K562 (cell line): ENCODE data around the gene MEGF9. TPM values are rescaled to one million over a fixed set of nuclear protein-coding genes. Genes with fewer than 3 reads are reported as not detected.

ENCODE experiments used
- ATAC-seq: fragments of 200-7000 bp; cut with Tn5 transposase; 3 replicates; pipeline ENCODE4 v1.9.1; 2020; ENCODE audit warnings: moderate library complexity
- BruUV-seq: library from RNA; stranded (reverse); fragments of 400-500 nt; replicated peaks from 2 replicates; lab custom pipeline; 2021; lab: Mats Ljungman, UMichigan
- CTCF ChIA-PET: fragments of 300-600 bp; formaldehyde crosslinking; extraction: SDS; loops from one replicate; lab custom pipeline; 2021; ENCODE audit warnings: low intra/inter-chr PET ratio; lab: Yijun Ruan, JAX
- POLR2A ChIA-PET: fragments of 300-600, 350-650 bp; sonication (Branson Sonifier 250); formaldehyde crosslinking; extraction: SDS; loops from one replicate; lab custom pipeline; 2021; ENCODE audit warnings: antibody characterized with exemption, inconsistent platforms; lab: Yijun Ruan, JAX
- DNase-seq, 4 experiments: peaks; one replicate each; pipeline versions ENCODE4 v3.0.0 to v3.0.0-alpha.2; 2011 to 2018; ENCODE audit warnings: low spot score in 3 of 4, mixed read lengths in 3 of 4; ENCODE audit errors: extremely low read depth in 1 of 4
- FAIRE-seq: peaks from 2 replicates; lab custom pipeline; 2011; peaks lifted over from hg19 to GRCh38; lab: Jason Lieb, UNC
- H2AFZ ChIP-seq: 2 replicates; pipeline ENCODE4 v1.6.0; 2011; ENCODE audit warnings: low read depth, low read length, control low read depth, inconsistent platforms
- H3K27ac ChIP-seq: fragments of 200-600 bp; 3 replicates; pipeline ENCODE4 v1.8.0; 2011; ENCODE audit warnings: low read depth, mild to moderate bottlenecking, control low read depth, inconsistent platforms, low read length, moderate library complexity, mixed read lengths; ENCODE audit errors: extremely low read depth
- H3K27me3 ChIP-seq, 2 experiments: fragments of 300-600 bp in 1 of 2; 2 replicates in 1 of 2; 3 replicates in 1 of 2; pipeline versions ENCODE4 v1.6.0 to v1.8.0; 2011; ENCODE audit warnings: inconsistent platforms in 2 of 2, low read length in 2 of 2, mild to moderate bottlenecking in 1 of 2, mixed read lengths in 1 of 2, moderate library complexity in 1 of 2; ENCODE audit not compliant: control insufficient read depth in 2 of 2, insufficient read depth in 2 of 2
- H3K36me3 ChIP-seq: fragments of 300-600 bp; 3 replicates; pipeline ENCODE4 v1.8.0; 2011; ENCODE audit warnings: mild to moderate bottlenecking, low read length, inconsistent platforms; ENCODE audit not compliant: control insufficient read depth, insufficient read depth
- H3K4me1 ChIP-seq, 2 experiments: fragments of 200-600 bp in 1 of 2; replicated peaks in 1 of 2; 2 replicates in 1 of 2; 3 replicates in 1 of 2; pipeline versions ENCODE4 v1.5.1 to v1.8.0; 2011; ENCODE audit warnings: inconsistent platforms in 2 of 2, low read length in 2 of 2, mild to moderate bottlenecking in 1 of 2, mixed read lengths in 1 of 2, moderate library complexity in 1 of 2; ENCODE audit not compliant: control insufficient read depth in 2 of 2, insufficient read depth in 2 of 2
- H3K4me2 ChIP-seq: 2 replicates; pipeline ENCODE4 v1.6.1; 2011; ENCODE audit warnings: low read length, control low read depth, inconsistent platforms, mixed read lengths; ENCODE audit not compliant: insufficient read depth
- H3K4me3 ChIP-seq: fragments of 200-600 bp; sonication (generic), shearing (Covaris generic); 2 replicates; pipeline ENCODE4 v1.5.1; 2016; ENCODE audit warnings: control low read depth, inconsistent platforms
- H3K79me2 ChIP-seq: fragments of 200-600 bp; 3 replicates; pipeline ENCODE4 v1.8.0; 2011; ENCODE audit warnings: low read length, inconsistent platforms; ENCODE audit not compliant: control insufficient read depth, insufficient read depth
- H3K9ac ChIP-seq, 2 experiments: 2 replicates each; pipeline versions ENCODE4 v1.6.0 to v1.6.1; 2011; ENCODE audit warnings: low read depth in 2 of 2, low read length in 2 of 2, control low read depth in 1 of 2, inconsistent platforms in 1 of 2, mild to moderate bottlenecking in 1 of 2, mixed read lengths in 1 of 2; ENCODE audit not compliant: insufficient read depth in 1 of 2
- H3K9me1 ChIP-seq: one replicate; pipeline ENCODE4 v1.6.0; 2011; ENCODE audit warnings: inconsistent platforms, mild to moderate bottlenecking, low read length, moderate library complexity; ENCODE audit not compliant: control insufficient read depth, insufficient read depth
- H3K9me3 ChIP-seq: replicated peaks from 2 replicates; pipeline ENCODE4 v1.5.1; 2011; ENCODE audit warnings: low read depth, low read length, inconsistent platforms; ENCODE audit not compliant: control insufficient read depth, insufficient read depth
- H4K20me1 ChIP-seq: replicated peaks from 2 replicates; pipeline ENCODE4 v1.6.1; 2011; ENCODE audit warnings: low read length, inconsistent platforms, mixed read lengths; ENCODE audit not compliant: control insufficient read depth, insufficient read depth
- ELF2 ChIP-seq: fragments of 250-450 bp; sonication (Bioruptor Pico); IDR thresholded peaks from 2 replicates; pipeline ENCODE4 v1.5.0; 2021; ENCODE audit warnings: mild to moderate bottlenecking
- EWSR1 ChIP-seq: fragments of 450-650 bp; IDR thresholded peaks from 2 replicates; pipeline ENCODE4 v1.6.1; 2018; ENCODE audit warnings: borderline replicate concordance, mild to moderate bottlenecking, low read depth, moderate library complexity; ENCODE audit not compliant: partially characterized antibody
- JUN ChIP-seq, 2 experiments: sonication (generic) in 1 of 2; formaldehyde crosslinking in 1 of 2; IDR thresholded peaks; 2 replicates each; pipeline versions ENCODE4 v1.6.1 to v1.8.0; 2012 to 2022; ENCODE audit warnings: borderline replicate concordance in 2 of 2, mild to moderate bottlenecking in 2 of 2, improper control_type of control experiment in 1 of 2, low read depth in 1 of 2, low read length in 1 of 2, missing genetic modification reagents in 1 of 2
- NEUROD1 ChIP-seq: fragments of 150-350 bp; IDR thresholded peaks from 2 replicates; pipeline ENCODE4 v1.6.1; 2014; ENCODE audit warnings: borderline replicate concordance, low read length, low read depth; ENCODE audit not compliant: partially characterized antibody
- RBM14 ChIP-seq: fragments of 200-400 bp; formaldehyde crosslinking; IDR thresholded peaks from 2 replicates; pipeline ENCODE4 v1.6.1; 2018; ENCODE audit warnings: low read depth, mild to moderate bottlenecking, low read length, moderate library complexity, borderline replicate concordance; ENCODE audit not compliant: insufficient read depth
- RNF219 ChIP-seq: fragments of 250-450 bp; sonication (Bioruptor Pico); IDR thresholded peaks from 2 replicates; pipeline ENCODE4 v1.5.0; 2022; ENCODE audit warnings: mild to moderate bottlenecking
- ZBTB34 ChIP-seq: fragments of 250-450 bp; sonication (Bioruptor Pico); IDR thresholded peaks from 2 replicates; pipeline ENCODE4 v1.8.0; 2021; ENCODE audit warnings: mild to moderate bottlenecking, moderate library complexity
- ZNF347 ChIP-seq: fragments of 450-650 bp; formaldehyde crosslinking; IDR thresholded peaks from 2 replicates; pipeline ENCODE4 v1.4.0; 2020; ENCODE audit warnings: low read depth, mild to moderate bottlenecking, moderate library complexity
- WGBS: fragments of 100-300 bp; shearing (Covaris generic); methylation state at CpG from one replicate; pipeline ENCODE4 v1.1.6; 2016; ENCODE audit warnings: low coverage, mixed read lengths; ENCODE audit not compliant: insufficient coverage; ENCODE audit errors: missing lambda C conversion rate; 5-methylcytosine and 5-hydroxymethylcytosine counted together
- in situ Hi-C: fragments of 300-500 bp; cut with MboI; formaldehyde crosslinking; loops from 4 replicates; pipeline ENCODE4 v1.15.0; 2018; ENCODE audit warnings: inconsistent platforms, mixed read lengths
- intact Hi-C: fragments of 100-400 bp; cut with micrococcal nuclease; formaldehyde crosslinking; loops from 2 replicates; pipeline ENCODE4 v1.14.2; 2022
- polyA plus RNA-seq, 8 experiments: library from polyadenylated mRNA; depleted of rRNA in 4 of 8; stranded (reverse) in 5 of 8; unstranded in 3 of 8; fragments of >200 nt; fragmentation: Nextera tagmentation in 2 of 8; fragmentation: Illumina TruSeq in 1 of 8; extraction: Ambion mirVana in 2 of 8; extraction: Trizol in 1 of 8; gene quantifications; 2 replicates each; pipeline versions ENCODE4 v1.2.1 to v1.2.3, GENCODE V29; 2011 to 2014; ENCODE audit warnings: inconsistent platforms in 1 of 8, missing spikeins in 1 of 8
- total RNA-seq, 7 experiments: library from RNA; depleted of rRNA in 6 of 7; stranded (reverse); fragments of >200 nt in 6 of 7; fragmentation: Illumina TruSeq in 2 of 7; extraction: Trizol in 2 of 7; gene quantifications; 2 replicates each; pipeline versions ENCODE4 v1.2.1 to v1.2.3, GENCODE V29; 2011 to 2021; ENCODE audit warnings: low replicate concordance in 1 of 7

The MEGF9 gene
- total and polyA plus RNA-seq, 9 of the 15 experiments (the other 6 are each of a cell fraction or from before 2014, with no cell fraction given): 2.1 to 6.2 (median 3.8) TPM

- intact Hi-C loops: loop anchor here (10.0 kb wide), 2 partner anchors 255 to 325 kb away; no protein-coding TSS in a partner anchor
These were observed 104.6 kb downstream of the MEGF9 start for GRCh38 chr9:120609636-120610035.

More at GRCh38 chr9:120609636-120610035, 104.6 kb downstream of the MEGF9 start:
- H3K27ac ChIP-seq: no peak overlapping the region
- 44% methylated on average over 2 of the region's 2 CpGs for WGBS
- no peak overlapping the region for H3K4me2 ChIP-seq
- DNase-seq: no peak
- no peak for TF ChIP-seq RNF219 (CRISPR knock-in tag)
- no peak for TF ChIP-seq ELF2 (CRISPR knock-in tag)
- TF ChIP-seq ZNF347 (CRISPR knock-in tag): no peak
- TF ChIP-seq RBM14: no peak
- no peak for TF ChIP-seq EWSR1
- TF ChIP-seq NEUROD1: no peak
- TF ChIP-seq ZBTB34 (CRISPR knock-in tag): no peak
- TF ChIP-seq JUN (IDR thresholded peaks at IDR 0.05; ENCODE audit: borderline replicate concordance, low read depth, low read length): no peak
- no peak for TF ChIP-seq JUN (CRISPR knock-in tag; IDR thresholded peaks at IDR 0.05; ENCODE audit: borderline replicate concordance)
- H3K9ac ChIP-seq: no peak overlapping the region
- no peak overlapping the region for H3K4me3 ChIP-seq
- no peaks in the 10 kb centered on the region for H3K9me1 ChIP-seq
- no peak overlapping the region for H2AFZ ChIP-seq
- no peaks in the 10 kb centered on the region; the same call in 2 of the 3 replicates for H3K36me3 ChIP-seq
- H3K4me1 ChIP-seq: no peaks in the 10 kb centered on the region
- ATAC-seq: no peak
- ChIA-PET POLR2A (no interaction called here), CTCF (no interaction called here)
- no peaks in the 10 kb centered on the region for H3K9me3 ChIP-seq
- no TSS peak for BruUV-seq
- H3K27me3 ChIP-seq: no peaks in the 10 kb centered on the region
- H4K20me1 ChIP-seq: no peaks in the 10 kb centered on the region
- FAIRE-seq: no peak
- no peaks in the 10 kb centered on the region for H3K79me2 ChIP-seq
- in situ Hi-C loops: loop anchor here (25.0 kb wide), 1 partner anchor 328 kb away; the partner anchor contains the start of gene TRAF1
